NCI-H69 (cell line): ENCODE results near the gene DDX51.
A peak's percentile ranks its signal among the peaks of the same experiment; 100 is the strongest.
"Not testable (repeated sequence)": the region's sequence is repeated elsewhere in the genome, so short reads cannot be mapped to it uniquely, and the experiment has no call there.

Experiments
- DNase-seq: peaks from one replicate; lab custom pipeline; 2025; lab: John Stamatoyannopoulos, UW

DDX51 gene

DNA sequence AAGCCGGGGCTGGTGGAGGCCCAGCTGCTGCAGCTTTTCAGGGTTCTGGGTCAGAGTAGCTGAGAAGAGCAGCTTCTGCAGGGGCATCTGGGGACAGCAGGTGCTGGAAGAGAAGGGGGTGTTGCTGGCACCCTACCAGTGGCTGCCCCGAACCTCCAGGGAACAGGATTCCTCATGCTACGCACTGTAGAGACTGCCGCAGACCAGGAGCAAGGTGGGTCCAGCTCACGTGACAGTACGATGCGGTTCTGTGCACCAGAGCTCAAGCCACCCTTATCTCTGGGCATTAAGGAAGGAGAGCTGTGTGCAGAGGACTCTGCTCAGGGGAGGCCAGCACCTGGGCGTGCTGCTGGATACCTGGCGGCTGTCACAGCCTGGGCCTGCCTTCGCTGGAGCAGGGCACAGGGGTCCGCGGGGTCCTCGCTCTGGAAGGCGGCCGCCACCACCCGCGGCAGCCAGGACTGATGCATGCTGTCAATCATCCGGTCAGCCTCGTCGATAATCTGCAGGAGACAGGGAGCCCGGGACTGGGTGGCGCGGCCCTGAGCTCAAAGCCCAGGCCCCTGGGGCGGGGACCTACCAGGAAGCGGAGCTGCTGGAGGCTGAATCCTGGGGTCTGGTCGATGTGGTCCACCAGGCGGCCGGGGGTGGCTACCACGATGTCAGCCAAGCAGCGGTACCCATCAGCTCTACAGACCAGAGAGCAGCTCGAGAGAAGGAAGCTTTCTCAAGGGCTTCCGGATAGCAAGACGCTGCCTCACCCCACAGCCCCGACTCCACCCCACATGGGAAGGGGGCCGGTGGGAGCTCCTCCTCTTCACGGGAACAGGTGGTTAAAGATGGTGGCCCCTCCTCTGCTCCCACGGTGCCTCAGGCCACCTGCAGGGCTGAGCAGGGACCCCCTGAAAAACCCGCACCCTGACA, 2.9 kb downstream of the DDX51 start:
- DNase-seq: no peak

DNA sequence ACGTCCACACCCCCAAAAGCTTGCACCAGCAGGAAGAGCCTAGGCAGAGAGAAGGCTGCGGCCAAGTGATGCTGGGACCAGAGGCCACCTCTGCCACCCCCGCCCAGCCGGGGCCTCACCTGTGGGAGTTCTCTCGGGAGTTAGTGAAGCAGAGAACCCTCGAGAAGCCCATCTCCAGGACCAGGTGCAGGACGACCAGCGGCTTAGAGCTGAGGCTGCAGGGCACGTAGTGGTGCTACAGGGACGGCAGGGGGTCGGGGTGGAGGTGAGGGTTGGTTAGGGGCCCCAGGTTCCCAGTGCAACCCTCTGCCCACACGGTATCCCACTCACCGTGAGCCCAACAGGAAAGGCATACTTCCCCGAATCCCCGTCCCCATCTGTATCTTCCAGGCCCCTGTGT, 3.6 kb downstream of the DDX51 start:
- no peak for DNase-seq

DNA sequence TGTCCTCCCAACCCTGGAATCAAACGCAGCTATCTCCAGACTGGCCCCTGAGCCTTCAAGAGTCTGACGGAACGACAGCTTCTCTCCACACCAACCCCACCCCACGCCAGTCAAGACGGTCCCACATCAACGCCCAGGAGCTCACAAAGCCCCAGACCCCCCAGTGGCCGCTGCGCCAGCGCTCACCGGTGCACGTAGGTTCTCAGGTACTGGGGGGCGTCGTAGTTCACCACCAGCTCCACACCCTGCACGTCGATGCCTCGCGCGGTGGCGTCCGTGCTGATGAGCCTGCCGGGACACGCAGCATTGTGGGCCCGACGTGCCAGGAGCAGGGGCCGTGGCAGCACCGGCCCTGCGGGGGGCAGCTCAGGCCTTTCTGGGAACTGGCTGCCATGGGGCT, 4.2 kb downstream of the DDX51 start:
- no peak for DNase-seq

DNA sequence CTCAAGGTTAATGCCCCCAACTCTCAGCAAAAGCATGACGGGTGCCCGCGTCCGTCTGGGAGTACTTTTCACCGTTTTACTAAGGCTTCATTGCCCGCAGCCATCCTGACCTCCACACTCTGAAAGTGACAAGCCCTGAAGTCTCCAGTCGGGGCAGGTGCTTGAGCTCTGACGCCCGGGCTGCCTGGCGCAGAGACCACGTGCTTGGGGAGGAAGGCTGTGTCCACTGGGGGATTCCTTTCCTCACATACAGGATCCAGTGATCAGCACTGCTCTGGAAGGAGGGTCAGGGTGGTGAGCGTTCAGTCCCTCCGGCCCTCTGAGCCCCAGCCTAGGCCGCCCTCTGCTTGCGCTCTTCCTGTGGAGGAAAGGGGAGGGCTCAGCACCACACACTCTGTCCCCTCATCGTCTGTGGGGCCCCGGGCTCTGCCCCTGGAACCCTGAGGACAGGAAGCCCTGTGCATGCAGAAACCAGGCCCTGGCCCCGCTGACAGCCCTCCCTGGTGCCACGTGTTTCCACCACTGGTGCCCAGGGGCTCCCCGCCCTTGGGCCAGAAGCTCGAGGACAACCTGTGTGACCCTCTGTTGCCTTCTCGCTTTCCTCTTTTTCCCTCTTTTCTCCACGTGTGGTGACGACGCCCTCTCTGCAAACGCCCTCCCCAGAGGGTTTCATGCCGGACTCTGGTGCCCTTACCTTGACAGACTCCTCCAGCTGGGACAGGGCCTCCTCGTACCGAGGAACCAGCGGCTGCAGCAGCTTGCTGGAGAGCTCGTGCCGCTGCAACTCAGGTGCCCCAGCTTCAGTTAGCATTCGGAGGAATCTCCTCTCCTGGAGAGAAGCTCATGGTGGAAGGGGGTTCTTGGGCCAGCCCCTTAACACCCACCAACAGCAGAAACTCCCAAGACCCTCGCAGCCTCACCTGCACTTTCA, 4.9 kb downstream of the DDX51 start:
- no peak for DNase-seq

DNA sequence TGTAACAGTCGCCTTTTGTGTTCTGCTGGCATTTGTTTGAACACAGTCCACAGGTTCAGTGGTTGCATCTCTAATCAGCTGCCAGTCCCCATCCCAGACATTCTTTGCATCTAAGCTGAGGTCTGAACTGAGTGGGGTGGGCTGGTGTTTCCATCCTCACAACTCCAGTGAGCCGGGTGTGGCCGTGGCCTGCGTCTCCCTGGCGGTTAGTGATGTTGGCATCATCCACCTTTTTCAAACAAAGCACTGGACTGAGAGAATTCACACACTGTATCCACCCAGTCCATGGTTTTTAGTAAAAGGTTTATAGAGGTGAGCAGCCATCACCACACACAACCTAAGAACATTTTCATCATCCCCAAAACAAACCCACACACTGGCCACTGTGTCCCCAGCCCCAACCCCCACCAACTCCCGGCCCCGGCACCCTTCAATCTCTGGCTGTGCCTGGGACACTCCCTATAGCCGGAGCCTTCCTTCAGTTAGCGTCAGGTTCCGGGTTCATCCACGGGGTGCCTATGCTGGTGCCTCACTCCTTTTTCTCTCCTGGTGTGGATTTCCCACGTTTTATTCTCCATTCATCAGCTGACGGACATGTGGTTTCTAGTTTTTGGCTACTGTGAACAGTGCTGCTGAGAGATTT, 6.5 kb downstream of the DDX51 start:
- no peak for DNase-seq

DNA sequence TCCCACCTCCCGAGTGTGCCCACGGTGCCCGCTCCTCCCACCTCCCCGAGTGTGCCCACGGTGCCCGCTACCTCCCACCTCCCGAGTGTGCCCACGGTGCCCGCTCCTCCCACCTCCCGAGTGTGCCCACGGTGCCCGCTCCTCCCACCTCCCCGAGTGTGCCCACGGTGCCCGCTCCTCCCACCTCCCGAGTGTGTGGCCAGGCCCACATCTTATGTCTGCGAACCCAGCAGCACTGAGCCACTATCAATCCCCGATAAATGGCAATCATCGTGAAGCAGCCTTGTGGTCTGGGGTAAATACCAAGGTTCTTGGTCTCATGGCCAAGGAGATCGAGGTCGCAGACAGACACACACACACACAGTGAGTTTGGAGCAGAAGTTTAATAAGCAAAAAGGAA, 7.9 kb downstream of the DDX51 start:
- not testable (repeated sequence) for DNase-seq

DNA sequence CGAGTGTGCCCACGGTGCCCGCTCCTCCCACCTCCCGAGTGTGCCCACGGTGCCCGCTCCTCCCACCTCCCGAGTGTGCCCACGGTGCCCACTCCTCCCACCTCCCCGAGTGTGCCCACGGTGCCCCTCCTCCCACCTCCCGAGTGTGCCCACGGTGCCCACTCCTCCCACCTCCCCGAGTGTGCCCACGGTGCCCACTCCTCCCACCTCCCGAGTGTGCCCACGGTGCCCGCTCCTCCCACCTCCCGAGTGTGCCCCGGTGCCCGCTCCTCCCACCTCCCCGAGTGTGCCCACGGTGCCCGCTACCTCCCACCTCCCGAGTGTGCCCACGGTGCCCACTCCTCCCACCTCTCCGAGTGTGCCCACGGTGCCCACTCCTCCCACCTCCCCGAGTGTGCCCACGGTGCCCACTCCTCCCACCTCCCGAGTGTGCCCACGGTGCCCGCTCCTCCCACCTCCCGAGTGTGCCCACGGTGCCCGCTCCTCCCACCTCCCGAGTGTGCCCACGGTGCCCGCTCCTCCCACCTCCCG, 9.4 kb downstream of the DDX51 start:
- not testable (repeated sequence) for DNase-seq

DNA sequence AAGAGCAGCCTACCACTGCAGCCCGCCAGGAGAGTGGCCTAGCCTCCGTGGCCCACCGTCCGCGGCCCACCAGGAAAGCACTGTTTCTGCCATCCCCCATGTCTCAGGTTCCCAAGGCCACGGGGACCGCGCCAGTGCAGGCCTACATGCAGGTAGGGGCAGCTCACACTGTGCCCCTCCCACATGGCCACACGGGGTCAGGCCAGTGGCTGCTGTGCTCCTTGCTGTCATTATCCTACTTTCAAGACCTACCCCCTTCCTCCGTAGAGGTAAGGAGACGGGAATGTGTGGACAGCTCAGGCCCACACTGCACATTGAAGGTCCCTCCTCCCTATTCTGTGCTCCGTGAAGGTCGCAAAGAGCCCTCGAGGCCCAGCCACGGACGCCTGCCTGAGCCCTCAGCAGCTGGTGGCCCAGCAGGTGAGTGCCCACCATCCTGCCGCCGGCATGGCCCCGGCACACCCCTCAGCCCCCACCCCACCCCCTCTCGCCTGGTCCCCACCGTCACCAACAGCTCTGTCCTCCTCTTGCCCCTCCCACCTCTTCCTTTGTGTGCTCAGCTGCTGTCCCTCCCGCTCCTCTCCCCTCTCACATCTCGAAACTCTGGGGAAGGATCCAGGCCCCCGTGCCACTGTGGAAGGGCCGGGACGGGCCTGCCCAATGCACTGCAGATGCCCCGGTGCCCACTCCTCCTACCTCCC, 10.0 kb downstream of the DDX51 start:
- peak; percentile 80 for DNase-seq

DNA sequence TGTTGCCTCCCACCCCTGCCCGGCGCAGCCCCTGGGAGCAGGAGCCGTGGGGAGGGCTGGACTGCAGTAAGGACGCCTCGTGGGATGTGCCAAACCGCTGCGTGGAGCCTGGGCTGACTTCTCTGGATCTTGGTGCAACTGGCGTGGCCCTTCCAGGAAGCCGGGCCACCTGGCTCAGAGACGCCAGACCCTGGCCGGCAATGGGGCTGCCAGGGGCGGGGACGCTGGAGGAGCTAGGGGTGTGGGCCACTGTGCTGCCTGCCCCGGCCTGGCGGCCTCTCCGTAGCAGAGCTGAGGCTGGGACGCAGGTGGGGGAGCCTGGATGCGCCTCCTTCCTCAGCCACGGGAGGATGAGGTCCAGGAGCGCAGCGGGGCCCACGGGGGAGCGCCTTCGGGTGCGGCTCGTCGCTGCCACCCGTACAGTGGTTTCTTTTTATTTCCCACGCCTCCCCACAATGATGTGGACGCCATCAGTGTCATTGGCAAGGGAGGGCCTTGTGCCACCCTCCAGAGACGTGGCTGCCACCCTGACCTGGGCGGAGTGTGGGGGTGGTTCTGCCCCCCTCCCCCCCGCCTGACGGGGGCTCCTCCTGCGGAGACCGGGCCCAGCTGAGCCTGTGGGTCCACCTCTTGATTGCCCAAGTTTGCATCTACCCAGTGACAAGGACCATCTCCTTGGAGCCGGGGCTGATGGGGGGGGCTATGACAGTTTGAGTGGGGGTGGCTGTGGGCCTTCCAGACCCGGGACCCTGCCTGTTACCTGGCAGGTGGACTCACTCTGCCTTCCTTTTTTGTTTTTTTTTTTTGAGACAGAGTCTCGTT, 11.3 kb downstream of the DDX51 start:
- DNase-seq: no peak

DNA sequence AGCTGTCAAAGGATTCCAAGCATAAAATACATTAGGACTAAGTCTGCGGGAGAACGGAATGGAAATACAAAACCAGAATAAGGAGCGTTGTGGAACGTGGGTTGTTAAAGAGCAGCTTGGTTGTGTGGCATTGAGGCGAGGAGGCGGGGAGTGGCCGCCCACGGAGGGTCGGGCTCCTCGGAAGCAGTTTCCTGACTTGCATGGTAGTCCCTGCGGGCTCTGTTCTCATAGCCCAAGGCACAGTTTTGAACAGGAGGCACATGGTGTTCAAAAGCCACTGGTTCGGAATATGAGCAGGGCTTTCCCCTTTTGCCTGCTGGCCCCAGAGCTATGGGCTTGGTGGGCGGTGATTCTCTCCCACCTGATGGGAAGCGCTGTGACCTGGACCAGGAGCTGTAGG, 12.2 kb downstream of the DDX51 start:
- no peak for DNase-seq

DNA sequence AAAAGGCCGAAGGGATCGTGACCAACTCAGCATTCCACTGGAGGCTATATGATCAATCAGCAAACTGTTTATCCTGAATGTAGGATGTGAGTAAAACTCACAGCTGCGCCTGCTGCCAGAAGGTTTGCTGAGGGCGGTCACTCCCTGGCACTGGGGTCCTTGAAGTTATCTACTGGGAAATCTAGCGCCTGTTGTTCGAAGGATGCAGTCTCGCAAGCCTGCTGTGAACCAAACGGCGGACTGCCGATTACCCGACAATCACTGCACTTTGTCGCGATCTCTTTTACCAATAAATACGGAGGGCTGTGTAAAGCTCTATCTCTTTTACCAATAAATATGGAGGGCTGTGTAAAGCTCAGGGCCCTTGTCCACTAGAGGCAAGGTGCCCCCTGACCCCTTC, 12.9 kb downstream of the DDX51 start:
- DNase-seq: no peak

DNA sequence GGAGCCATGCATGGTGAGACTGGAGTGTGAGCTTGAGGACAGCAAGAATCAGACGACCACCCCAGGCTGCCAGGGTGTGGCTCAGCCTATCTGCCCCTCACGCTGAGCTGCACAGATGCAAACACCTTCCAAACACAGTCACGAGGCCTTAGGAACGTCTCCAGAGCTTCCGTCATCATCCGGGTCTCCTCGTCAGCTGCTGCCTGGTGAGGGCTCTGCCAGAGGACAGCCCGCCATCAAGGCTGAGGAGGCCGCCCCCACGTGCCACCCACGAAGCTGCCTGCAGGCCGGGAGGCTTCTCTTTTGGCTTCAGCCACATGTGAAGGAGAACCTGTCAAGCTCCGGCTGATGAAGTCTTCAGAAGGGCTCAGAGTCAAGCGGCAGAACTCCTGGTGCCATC, 13.4 kb downstream of the DDX51 start:
- DNase-seq: no peak

DNA sequence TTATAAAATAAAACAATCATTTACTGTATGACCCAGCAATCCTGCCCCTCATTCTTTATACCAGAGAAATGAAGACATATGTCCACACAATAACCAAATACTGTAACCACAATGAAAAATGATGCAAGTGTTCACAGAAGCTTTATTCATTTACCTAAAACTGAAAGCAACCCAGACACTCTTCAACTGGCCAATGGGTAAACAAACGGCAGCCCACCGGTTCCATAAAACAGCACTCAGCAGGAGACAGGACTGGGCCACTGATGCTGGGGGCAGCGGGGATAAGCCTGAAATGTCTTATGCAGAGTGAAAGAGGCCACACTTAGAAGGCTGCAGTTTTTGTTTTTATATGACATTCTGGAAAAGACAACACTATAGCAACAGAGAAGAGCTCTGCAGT, 15.1 kb downstream of the DDX51 start:
- DNase-seq: no peak

DNA sequence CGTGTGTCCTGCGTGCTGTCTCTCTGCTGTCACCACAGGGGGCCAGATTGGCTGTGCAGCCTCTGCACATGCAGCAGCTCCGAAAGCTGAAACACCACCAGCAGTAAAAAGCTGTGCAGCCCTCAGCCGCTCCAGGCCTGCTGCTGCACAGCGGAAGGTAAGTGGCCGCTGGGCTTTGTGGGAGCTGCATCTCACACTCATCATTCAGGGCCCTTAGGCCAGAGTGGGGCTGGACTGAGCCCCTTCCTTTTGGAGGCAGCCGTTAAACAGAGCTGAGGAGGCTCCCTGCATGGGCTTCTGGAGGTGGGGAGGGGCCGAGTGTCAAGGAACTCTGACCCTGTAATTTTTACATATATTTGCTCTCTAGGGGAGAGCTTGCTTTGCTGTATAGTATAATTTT, 17.1 kb downstream of the DDX51 start:
- DNase-seq: no peak

DNA sequence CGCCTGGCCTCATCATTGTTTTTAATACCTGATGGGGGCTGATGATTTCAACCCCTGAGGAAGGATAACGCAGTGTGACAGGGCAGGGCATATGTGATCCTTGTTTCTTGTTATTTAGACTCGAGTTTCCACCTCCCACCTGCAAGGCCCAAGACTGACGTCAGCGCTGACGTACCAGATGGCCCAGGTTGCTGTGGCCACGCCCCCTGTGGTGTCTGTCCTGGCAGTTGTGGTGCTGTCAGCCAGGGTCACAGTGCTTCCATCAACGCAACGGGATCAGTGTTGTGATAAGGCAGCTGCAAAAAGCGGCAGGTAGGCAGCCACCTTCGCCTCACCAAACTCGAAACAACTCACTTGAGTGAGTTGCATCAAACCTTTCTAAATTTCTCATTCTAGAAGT, 18.4 kb downstream of the DDX51 start:
- no peak for DNase-seq

DNA sequence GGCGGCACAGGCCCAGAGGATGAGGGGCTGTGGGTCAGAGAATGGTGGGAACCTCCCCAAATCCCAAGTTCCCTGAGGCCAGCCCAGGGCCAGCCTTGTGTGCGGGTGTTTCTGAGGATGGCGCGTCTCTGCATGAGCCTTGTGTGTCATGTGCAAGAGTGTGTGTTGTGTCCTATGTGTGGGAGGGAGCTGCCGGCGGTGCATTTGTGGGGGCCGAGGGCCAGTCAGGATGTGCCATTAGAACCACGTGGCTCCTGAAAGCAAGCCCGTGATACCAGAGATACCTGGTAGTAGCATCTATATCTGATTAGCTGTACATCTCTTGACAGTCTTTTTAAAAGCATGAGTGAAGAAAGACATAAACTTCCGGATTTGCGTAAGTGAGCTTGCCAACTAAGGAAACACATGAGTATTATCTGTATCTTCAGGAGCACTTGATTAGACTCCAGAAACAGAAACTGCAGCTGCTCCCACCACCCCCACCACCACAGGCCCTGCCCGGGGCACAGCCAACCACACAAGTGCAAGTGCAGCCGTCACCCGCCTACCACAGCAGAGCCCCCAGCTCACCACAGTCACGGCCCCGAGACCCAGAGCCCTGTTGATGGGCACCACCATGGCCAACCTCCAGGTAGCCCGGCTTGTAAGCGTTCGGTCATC, 19.2 kb downstream of the DDX51 start:
- no peak for DNase-seq

DNA sequence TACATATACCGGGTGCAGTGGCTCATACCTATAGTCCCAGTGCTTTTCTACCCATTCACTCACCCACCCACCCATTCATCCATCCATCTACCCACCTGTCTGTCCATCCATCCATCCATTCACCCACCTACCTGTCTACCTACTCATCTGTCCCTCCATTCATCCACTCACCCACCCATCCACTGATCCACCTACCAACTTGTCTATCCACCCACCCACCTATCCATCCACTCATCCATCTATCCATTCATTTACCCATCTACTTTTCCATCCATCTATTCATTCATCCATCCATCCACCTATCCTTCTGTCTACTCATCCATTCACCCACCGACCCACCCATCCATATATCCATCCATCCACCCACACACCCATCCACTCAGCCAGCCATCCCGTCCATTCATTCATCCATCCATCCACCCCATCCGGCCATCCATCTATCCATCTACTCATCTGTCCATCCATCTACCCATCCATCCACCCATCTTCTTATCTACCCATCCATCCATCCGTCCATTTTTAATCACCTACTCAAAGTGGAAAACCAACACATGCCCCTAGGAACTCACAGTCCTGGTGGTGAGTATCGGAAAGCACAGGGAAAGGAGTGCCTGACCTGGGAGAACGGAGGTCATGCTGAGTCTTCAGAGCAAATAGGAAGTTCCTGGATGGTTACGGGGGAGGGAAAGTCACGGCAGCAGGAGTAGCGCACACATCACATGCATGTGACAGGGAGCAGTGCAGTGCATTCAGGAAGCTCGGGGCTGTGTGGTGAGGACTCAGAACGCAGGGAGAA, 20.0 kb downstream of the DDX51 start:
- no peak for DNase-seq

DNA sequence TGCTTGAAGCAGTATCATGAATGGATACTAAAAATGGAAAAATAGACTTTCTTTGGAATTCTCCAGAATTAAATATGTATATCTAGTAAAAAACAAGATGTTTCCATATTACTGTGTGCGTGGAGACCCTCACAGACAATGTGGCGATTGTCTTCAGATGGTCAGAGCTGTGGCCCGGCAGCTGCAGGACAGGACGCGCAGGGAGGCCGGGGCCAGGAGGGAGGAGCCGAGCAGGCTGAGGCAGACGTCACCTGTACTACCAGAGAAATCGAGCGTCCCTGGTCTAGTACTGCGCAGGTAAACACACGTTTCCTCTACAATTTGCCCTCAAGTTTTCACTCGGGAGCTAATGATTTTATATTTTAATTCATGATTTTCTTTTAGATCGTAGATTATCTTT, 22.8 kb downstream of the DDX51 start:
- no peak for DNase-seq

DNA sequence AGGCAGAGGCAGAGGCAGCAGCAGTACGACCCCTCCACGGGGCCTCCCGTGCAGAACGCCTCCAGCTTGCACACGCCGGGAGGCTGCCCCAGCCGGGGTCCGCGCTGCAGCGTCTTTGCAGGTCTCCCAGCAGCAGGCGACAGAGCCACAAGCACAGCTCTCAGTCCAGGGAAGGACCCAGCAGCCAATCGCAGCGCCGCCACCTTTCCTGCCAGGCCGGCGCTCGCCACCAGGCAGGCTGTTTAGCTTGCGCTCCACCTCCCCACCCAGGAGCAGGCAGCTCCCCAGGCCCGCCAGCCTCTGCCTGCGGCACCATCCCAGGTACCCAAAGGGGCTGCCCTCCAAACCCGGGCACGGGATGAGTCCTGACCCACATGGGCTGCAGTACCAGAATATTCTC, 25.2 kb downstream of the DDX51 start:
- peak; percentile 49 for DNase-seq

DNA sequence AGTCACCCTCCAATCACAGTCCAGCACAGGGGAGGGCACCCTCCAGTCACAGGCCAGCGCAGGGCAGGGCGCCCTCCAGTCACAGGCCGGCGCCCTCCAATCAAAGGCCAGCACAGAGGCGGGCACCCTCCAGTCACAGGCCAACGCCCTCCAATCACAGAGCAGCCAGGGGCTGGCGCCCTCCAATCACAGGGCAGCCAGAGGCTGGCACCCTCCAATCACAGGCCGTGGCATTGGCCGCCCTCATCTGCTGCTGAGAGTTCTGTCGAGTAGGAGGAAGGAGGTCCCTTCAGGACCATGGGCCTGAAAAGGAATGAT, 26.6 kb downstream of the DDX51 start:
- peak; percentile 22 for DNase-seq
